Astrocyte (in vitro differentiated cells and primary cell): ENCODE results near the gene CMYA5. TPM values are rescaled to one million over a fixed set of nuclear protein-coding genes. Genes with fewer than 3 reads are reported as not detected.

ENCODE experiments used
- DNase-seq: peaks from one replicate; pipeline ENCODE4 v3.0.0-alpha.2; 2010; ENCODE audit warnings: low read depth
- FAIRE-seq: peaks from 2 replicates; lab custom pipeline; 2011; peaks lifted over from hg19 to GRCh38; lab: Jason Lieb, UNC
- H2AFZ ChIP-seq: 2 replicates; pipeline ENCODE4 v1.6.0; 2012; ENCODE audit warnings: low read depth, low read length, inconsistent platforms
- H3K27ac ChIP-seq: 2 replicates; pipeline ENCODE4 v1.5.1; 2011; ENCODE audit warnings: low read depth, low read length, inconsistent platforms
- H3K27me3 ChIP-seq: 2 replicates; pipeline ENCODE4 v1.6.0; 2011; ENCODE audit warnings: low read length, inconsistent platforms; ENCODE audit not compliant: insufficient read depth
- H3K36me3 ChIP-seq: 2 replicates; pipeline ENCODE4 v1.5.1; 2011; ENCODE audit warnings: low read length, inconsistent platforms; ENCODE audit not compliant: insufficient read depth
- H3K4me1 ChIP-seq: 2 replicates; pipeline ENCODE4 v1.5.1; 2011; ENCODE audit warnings: low read length, inconsistent platforms; ENCODE audit not compliant: insufficient read depth
- H3K4me2 ChIP-seq: 2 replicates; pipeline ENCODE4 v1.6.0; 2012; ENCODE audit warnings: low read length, inconsistent platforms
- H3K4me3 ChIP-seq: 2 replicates; pipeline ENCODE4 v1.5.1; 2011; ENCODE audit warnings: low read depth, mild to moderate bottlenecking, low read length, inconsistent platforms; ENCODE audit not compliant: insufficient read depth
- H3K79me2 ChIP-seq: 2 replicates; pipeline ENCODE4 v1.6.0; 2012; ENCODE audit warnings: mild to moderate bottlenecking, low read length, inconsistent platforms; ENCODE audit not compliant: insufficient read depth
- H3K9ac ChIP-seq: 2 replicates; pipeline ENCODE4 v1.6.0; 2012; ENCODE audit warnings: mild to moderate bottlenecking, low read length, inconsistent platforms
- H3K9me3 ChIP-seq: 2 replicates; pipeline ENCODE4 v1.5.1; 2012; ENCODE audit warnings: low read depth, mild to moderate bottlenecking, low read length, inconsistent platforms; ENCODE audit not compliant: insufficient read depth
- H4K20me1 ChIP-seq: 2 replicates; pipeline ENCODE4 v1.6.0; 2012; ENCODE audit warnings: low read length, inconsistent platforms; ENCODE audit not compliant: insufficient read depth
- H3K27ac Mint-ChIP-seq: one replicate; pipeline ENCODE4 v1.8.0; 2021; ENCODE audit warnings: mild to moderate bottlenecking, mixed read lengths; ENCODE audit not compliant: unreplicated experiment
- H3K27me3 Mint-ChIP-seq: one replicate; pipeline ENCODE4 v1.8.0; 2021; ENCODE audit warnings: low read depth, mixed read lengths; ENCODE audit not compliant: unreplicated experiment
- H3K36me3 Mint-ChIP-seq: one replicate; pipeline ENCODE4 v1.8.0; 2021; ENCODE audit warnings: low read depth, mixed read lengths; ENCODE audit not compliant: unreplicated experiment
- H3K4me1 Mint-ChIP-seq: one replicate; pipeline ENCODE4 v1.8.0; 2021; ENCODE audit warnings: low read depth, mixed read lengths; ENCODE audit not compliant: unreplicated experiment
- H3K4me3 Mint-ChIP-seq: one replicate; pipeline ENCODE4 v1.8.0; 2021; ENCODE audit warnings: mild to moderate bottlenecking, moderate library complexity, mixed read lengths; ENCODE audit not compliant: unreplicated experiment
- H3K9me3 Mint-ChIP-seq: one replicate; pipeline ENCODE4 v1.8.0; 2021; ENCODE audit warnings: mild to moderate bottlenecking, mixed read lengths; ENCODE audit not compliant: unreplicated experiment
- EZH2 ChIP-seq: IDR thresholded peaks from 2 replicates; pipeline ENCODE4 v1.6.1; 2012; ENCODE audit warnings: mild to moderate bottlenecking, low read length, inconsistent platforms; ENCODE audit not compliant: insufficient read depth
- total RNA-seq: library from RNA; stranded (reverse); gene quantifications from 2 replicates; pipeline ENCODE4 v1.2.1, GENCODE V29; 2021
- TF ChIP-seq, protein P1 (sequence below): IDR thresholded peaks from 2 replicates; pipeline ENCODE4 v1.5.1; 2011; ENCODE audit warnings: low read depth, mild to moderate bottlenecking, inconsistent platforms, low read length, moderate library complexity; ENCODE audit not compliant: insufficient read depth

The CMYA5 gene
- total RNA-seq, 1 donor from 2014 or later, result 1.2 TPM

DNA sequence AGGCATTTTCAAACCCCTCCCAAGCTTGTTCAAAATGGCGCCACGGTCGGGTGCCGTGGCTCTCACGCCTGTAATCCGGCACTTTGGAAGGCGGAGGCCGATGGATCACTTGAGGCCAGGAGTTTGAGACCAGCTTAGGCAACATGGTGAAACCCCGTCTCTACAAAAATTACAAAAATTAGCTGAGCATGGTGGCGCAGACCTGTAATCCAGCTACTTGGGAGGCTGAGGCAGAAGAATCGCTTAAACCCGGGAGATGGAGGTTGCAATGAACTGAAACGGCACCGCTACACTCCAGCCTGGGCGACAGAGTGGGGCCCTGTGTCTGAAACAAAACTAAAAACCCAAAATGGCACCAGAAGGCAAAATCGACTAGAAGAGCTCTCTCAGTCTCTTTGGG lies 159.4 kb downstream of the CMYA5 start:
- Histone ChIP-seq H3K36me3 (no peaks in the 10 kb centered on the region), H3K27me3 (no peaks in the 10 kb centered on the region), H3K9me3 (no peaks in the 10 kb centered on the region), H3K27ac (no peak overlapping the region), H3K4me2 (no peak overlapping the region), H3K4me3 (no peak overlapping the region), H3K79me2 (no peaks in the 10 kb centered on the region), H3K9ac (no peak overlapping the region), H3K4me1 (peaks cover 14% of the 10 kb centered on the region), H4K20me1 (no peaks in the 10 kb centered on the region), H2AFZ (no peak overlapping the region)
- Mint-ChIP-seq H3K4me1 (peaks cover 15% of the 10 kb centered on the region), H3K27me3 (peaks cover 12% of the 10 kb centered on the region), H3K36me3 (no peaks in the 10 kb centered on the region), H3K9me3 (peaks cover 5% of the 10 kb centered on the region), H3K4me3 (no peak overlapping the region), H3K27ac (no peak overlapping the region)
- TF ChIP-seq EZH2, result no peak
- TF ChIP-seq, protein P1, sequence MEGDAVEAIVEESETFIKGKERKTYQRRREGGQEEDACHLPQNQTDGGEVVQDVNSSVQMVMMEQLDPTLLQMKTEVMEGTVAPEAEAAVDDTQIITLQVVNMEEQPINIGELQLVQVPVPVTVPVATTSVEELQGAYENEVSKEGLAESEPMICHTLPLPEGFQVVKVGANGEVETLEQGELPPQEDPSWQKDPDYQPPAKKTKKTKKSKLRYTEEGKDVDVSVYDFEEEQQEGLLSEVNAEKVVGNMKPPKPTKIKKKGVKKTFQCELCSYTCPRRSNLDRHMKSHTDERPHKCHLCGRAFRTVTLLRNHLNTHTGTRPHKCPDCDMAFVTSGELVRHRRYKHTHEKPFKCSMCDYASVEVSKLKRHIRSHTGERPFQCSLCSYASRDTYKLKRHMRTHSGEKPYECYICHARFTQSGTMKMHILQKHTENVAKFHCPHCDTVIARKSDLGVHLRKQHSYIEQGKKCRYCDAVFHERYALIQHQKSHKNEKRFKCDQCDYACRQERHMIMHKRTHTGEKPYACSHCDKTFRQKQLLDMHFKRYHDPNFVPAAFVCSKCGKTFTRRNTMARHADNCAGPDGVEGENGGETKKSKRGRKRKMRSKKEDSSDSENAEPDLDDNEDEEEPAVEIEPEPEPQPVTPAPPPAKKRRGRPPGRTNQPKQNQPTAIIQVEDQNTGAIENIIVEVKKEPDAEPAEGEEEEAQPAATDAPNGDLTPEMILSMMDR, result no peak
- FAIRE-seq, result no peak
- no peak for DNase-seq

Other genes with a start within 250 kb of the CMYA5 start
- gene HOMER1, start 175.7 kb upstream of the CMYA5 start, total RNA-seq, result 19.0 and 26.9 TPM in 2 replicates
- 55.5 and 62.2 TPM in 2 replicates for gene TENT2, start 77.4 kb upstream of the CMYA5 start, total RNA-seq